Stimulated activated CD8-positive, alpha-beta memory T cell treated with anti-CD3 and anti-CD28 coated beads, Interleukin-12 subunit alpha, Interleukin-12 subunit beta, amount 100 ng/mL, for 24 hours (primary cell): ENCODE results near the gene SORCS3.

Experiments used
- DNase-seq: peaks from one replicate; pipeline ENCODE4 v3.0.0-alpha.2; 2020; ENCODE audit errors: extremely low read depth

SORCS3 gene

GRCh38 chr10:105262666-105263065 lies 621.6 kb downstream of the SORCS3 start:
- no peak for DNase-seq

- no peak for DNase-seq
These were observed 626.0 kb downstream of the SORCS3 start for GRCh38 chr10:105266966-105267539.

- DNase-seq = no peak
These were observed 627.9 kb downstream of the SORCS3 start for GRCh38 chr10:105268961-105269360.

- DNase-seq = no peak
These were observed 628.6 kb downstream of the SORCS3 start for GRCh38 chr10:105269689-105270088.

- no peak for DNase-seq
These were observed 633.5 kb downstream of the SORCS3 start for GRCh38 chr10:105274556-105275070.

GRCh38 chr10:105278439-105278838 lies 637.3 kb downstream of the SORCS3 start:
- DNase-seq = no peak

- no peak for DNase-seq
These were observed 638.0 kb downstream of the SORCS3 start for GRCh38 chr10:105279101-105279500.

GRCh38 chr10:105280895-105281294 lies 639.8 kb downstream of the SORCS3 start:
- no peak for DNase-seq

- DNase-seq = no peak
These were observed 643.6 kb downstream of the SORCS3 start for GRCh38 chr10:105284476-105285215.

GRCh38 chr10:105288026-105288425 lies 646.9 kb downstream of the SORCS3 start:
- DNase-seq = no peak

GRCh38 chr10:105288613-105289012 lies 647.5 kb downstream of the SORCS3 start:
- no peak for DNase-seq

GRCh38 chr10:105291571-105291970 lies 650.5 kb downstream of the SORCS3 start:
- no peak for DNase-seq

GRCh38 chr10:105292236-105292635 lies 651.1 kb downstream of the SORCS3 start:
- DNase-seq = no peak
